ENCODE data around the gene NTSR1. TPM values are rescaled to one million over a fixed set of nuclear protein-coding genes. Genes with fewer than 3 reads are reported as not detected.

Gene NTSR1
- total and polyA plus RNA-seq, 2 of the 8 experiments (the other 6 are each of a cell fraction or from before 2014, with no cell fraction given), result 0.53 to 0.89 TPM

- Histone ChIP-seq H3K4me1 (replicated peaks in 1 of 4; ENCODE audit: control insufficient read depth in 3 of 4, insufficient read depth in 4 of 4, low read length in 3 of 4) (no peaks in the 10 kb centered on the region; a peak in 3 of 7 replicates), H2BK5ac (ENCODE audit: low read depth, low read length) (no peak overlapping the region), H3K18ac (ENCODE audit: extremely low read depth, low read length) (no peak overlapping the region), H3K56ac (replicated peaks; ENCODE audit: insufficient read length, low read depth, low read length) (no peak overlapping the region), H3K27me3 (replicated peaks in 1 of 4; ENCODE audit: control insufficient read depth in 3 of 4, extremely low read depth in 1 of 4, insufficient read depth in 3 of 4, low read length in 3 of 4) (no peaks in the 10 kb centered on the region; a peak in 1 of 7 replicates), H3K4me2 (ENCODE audit: insufficient read depth in 1 of 2, low read depth in 2 of 2, low read length in 2 of 2) (no peak overlapping the region), H3K79me2 (ENCODE audit: control insufficient read depth in 1 of 2, insufficient read depth in 2 of 2, low read length in 2 of 2) (no peaks in the 10 kb centered on the region), H3K9me3 (ENCODE audit: insufficient read depth in 2 of 2, low read depth in 1 of 2, low read length in 1 of 2) (no peaks in the 10 kb centered on the region), H4K91ac (replicated peaks; ENCODE audit: insufficient read length, low read length) (no peak overlapping the region), H3K79me1 (ENCODE audit: low read depth, low read length) (no peaks in the 10 kb centered on the region), H2AFZ (ENCODE audit: low read length) (no peak overlapping the region), H4K20me1 (replicated peaks in 1 of 2; ENCODE audit: control insufficient read depth in 1 of 2, insufficient read depth in 2 of 2, low read length in 2 of 2) (no peaks in the 10 kb centered on the region), H3K4me3 (ENCODE audit: extremely low read depth in 1 of 4, insufficient read depth in 2 of 4, low read depth in 3 of 4, low read length in 4 of 4) (no peak overlapping the region), H2AK5ac (ENCODE audit: low read depth, low read length) (no peak overlapping the region), H2BK15ac (ENCODE audit: low read length) (no peak overlapping the region), H3K23me2 (ENCODE audit: low read depth, low read length) (no peaks in the 10 kb centered on the region; the same call in 1 of the 2 replicates), H3K14ac (ENCODE audit: insufficient read length) (no peak overlapping the region), H3K27ac (ENCODE audit: low read depth, low read length) (no peak overlapping the region), H3K36me3 (ENCODE audit: control insufficient read depth in 2 of 4, insufficient read depth in 4 of 4, low read length in 3 of 4) (no peaks in the 10 kb centered on the region), H2BK12ac (ENCODE audit: low read depth, low read length) (no peak overlapping the region), H4K5ac (ENCODE audit: insufficient read length, low read depth, low read length) (no peak overlapping the region), H2BK120ac (replicated peaks; ENCODE audit: low read depth, low read length) (no peak overlapping the region), H2BK20ac (ENCODE audit: low read length) (no peak overlapping the region), H3K4ac (replicated peaks; ENCODE audit: insufficient read length, low read depth, low read length) (no peak overlapping the region), H4K8ac (ENCODE audit: extremely low read depth, insufficient read depth, low read length) (no peak overlapping the region), H3K9ac (replicated peaks in 1 of 4; ENCODE audit: extremely low read depth in 1 of 4, low read depth in 3 of 4, low read length in 3 of 4) (no peak overlapping the region), H3K23ac (ENCODE audit: insufficient read length) (no peak overlapping the region)
- WGBS, 2 experiments (ENCODE audit: extremely low coverage in 1 of 2, insufficient coverage in 1 of 2, insufficient read length in 1 of 2, insufficient replicate concordance in 2 of 2, low coverage in 1 of 2, low lambda C conversion rate in 2 of 2, missing lambda C conversion rate in 1 of 2), result 91% methylated on average over 13 of the region's 16 CpGs; no CpG with 5 or more reads in 1 of the 2 experiments
- CTCF ChIA-PET (ENCODE audit: partially characterized antibody), result interaction anchor here (0.6 to 1.6 kb wide), 5 partner anchors 13 to 114 kb away, joined by 3 to 4 read pairs (median 3); partner anchors contain the start of gene NTSR1
- DNase-seq (ENCODE audit: low read depth in 1 of 2, low spot score in 2 of 2) (no peak), FAIRE-seq (no peak)
- POLR2A ChIA-PET (ENCODE audit: partially characterized antibody), result no interaction called here
- TF ChIP-seq POU5F1 (IDR thresholded peaks at IDR 0.05; ENCODE audit: low read depth, low read length), result no peak
- TF ChIP-seq SP4 (IDR thresholded peaks at IDR 0.05; ENCODE audit: low read length), result no peak
- TF ChIP-seq CBX8 (IDR thresholded peaks at IDR 0.05; ENCODE audit: borderline replicate concordance, low read depth, low read length), result no peak
- no peak for TF ChIP-seq SP1 (IDR thresholded peaks at IDR 0.05; ENCODE audit: low read depth, low read length)
- TF ChIP-seq RNF2 (IDR thresholded peaks at IDR 0.05; ENCODE audit: borderline replicate concordance, low read depth, low read length, missing control alignments, poor library complexity, severe bottlenecking), result no peak
- TF ChIP-seq CTCF (IDR thresholded peaks at IDR 0.05; ENCODE audit: control extremely low read depth in 1 of 3, insufficient read depth in 1 of 3, low read depth in 1 of 3, low read length in 3 of 3), result no peak
- no peak for TF ChIP-seq TCF12 (IDR thresholded peaks at IDR 0.05; ENCODE audit: low read depth, low read length)
Observed at GRCh38 chr20:62758226-62758912, 49.7 kb downstream of the NTSR1 start.
